ENCODE results near the gene SSC4D. TPM values are rescaled to one million over a fixed set of nuclear protein-coding genes. Genes with fewer than 3 reads are reported as not detected.

The SSC4D gene
- total and polyA plus RNA-seq, 2 of the 8 experiments (the other 6 are each of a cell fraction or from before 2014, with no cell fraction given), result 11.8 to 27.5 TPM

GRCh38 chr7:76403780-76404494, 5.6 kb downstream of the SSC4D start:
- no peak overlapping the region for H4K91ac ChIP-seq (replicated peaks; ENCODE audit: insufficient read length, low read length)
- no peaks in the 10 kb centered on the region for H3K9me3 ChIP-seq (ENCODE audit: insufficient read depth in 2 of 2, low read depth in 1 of 2, low read length in 1 of 2)
- no peak overlapping the region for H4K8ac ChIP-seq (ENCODE audit: extremely low read depth, insufficient read depth, low read length)
- DNase-seq (ENCODE audit: low read depth in 1 of 2, low spot score in 2 of 2) (no peak), FAIRE-seq (no peak)
- H3K4me1 ChIP-seq (replicated peaks in 1 of 4; ENCODE audit: control insufficient read depth in 3 of 4, insufficient read depth in 4 of 4, low read length in 3 of 4), result peaks cover 0 to 3% (median 1%) of the 10 kb centered on the region in 4 experiments; a peak in 5 of 7 replicates
- no peak overlapping the region for H3K18ac ChIP-seq (ENCODE audit: extremely low read depth, low read length)
- H3K4me3 ChIP-seq (ENCODE audit: extremely low read depth in 1 of 4, insufficient read depth in 2 of 4, low read depth in 3 of 4, low read length in 4 of 4), result no peak overlapping the region
- no peak overlapping the region for H4K5ac ChIP-seq (ENCODE audit: insufficient read length, low read depth, low read length)
- H3K27ac ChIP-seq (ENCODE audit: low read depth, low read length), result no peak overlapping the region
- no peak overlapping the region for H2BK12ac ChIP-seq (ENCODE audit: low read depth, low read length)
- no peak overlapping the region for H2AK5ac ChIP-seq (ENCODE audit: low read depth, low read length)
- H2BK15ac ChIP-seq (ENCODE audit: low read length), result no peak overlapping the region
- H2BK20ac ChIP-seq (ENCODE audit: low read length), result no peak overlapping the region
- H3K56ac ChIP-seq (replicated peaks; ENCODE audit: insufficient read length, low read depth, low read length), result no peak overlapping the region
- H3K79me1 ChIP-seq (ENCODE audit: low read depth, low read length), result no peaks in the 10 kb centered on the region; the same call in 1 of the 2 replicates
- H2AFZ ChIP-seq (ENCODE audit: low read length), result no peak overlapping the region
- H3K14ac ChIP-seq (ENCODE audit: insufficient read length), result no peak overlapping the region
- CTCF ChIA-PET (ENCODE audit: partially characterized antibody), result interaction anchor here (0.9 kb wide), 1 partner anchor 43 kb away, joined by 3 read pairs; no protein-coding TSS in a partner anchor
- no peak overlapping the region for H3K23ac ChIP-seq (ENCODE audit: insufficient read length)
- H2BK5ac ChIP-seq (ENCODE audit: low read depth, low read length), result no peak overlapping the region; the same call in 1 of the 2 replicates
- H3K4me2 ChIP-seq (ENCODE audit: insufficient read depth in 1 of 2, low read depth in 2 of 2, low read length in 2 of 2), result no peak overlapping the region
- no peaks in the 10 kb centered on the region for H3K23me2 ChIP-seq (ENCODE audit: low read depth, low read length)
- H3K79me2 ChIP-seq (ENCODE audit: control insufficient read depth in 1 of 2, insufficient read depth in 2 of 2, low read length in 2 of 2), result no peaks in the 10 kb centered on the region
- H3K27me3 ChIP-seq (replicated peaks in 1 of 4; ENCODE audit: control insufficient read depth in 3 of 4, extremely low read depth in 1 of 4, insufficient read depth in 3 of 4, low read length in 3 of 4), result no peaks in the 10 kb centered on the region
- H4K20me1 ChIP-seq (replicated peaks in 1 of 2; ENCODE audit: control insufficient read depth in 1 of 2, insufficient read depth in 2 of 2, low read length in 2 of 2), result no peaks in the 10 kb centered on the region
- no peaks in the 10 kb centered on the region for H3K36me3 ChIP-seq (ENCODE audit: control insufficient read depth in 2 of 4, insufficient read depth in 4 of 4, low read length in 3 of 4)
- H3K4ac ChIP-seq (replicated peaks; ENCODE audit: insufficient read length, low read depth, low read length), result no peak overlapping the region
- no peak overlapping the region for H2BK120ac ChIP-seq (replicated peaks; ENCODE audit: low read depth, low read length)
- POLR2A ChIA-PET (ENCODE audit: partially characterized antibody), result interaction anchor here (1.2 kb wide), 2 partner anchors 9 to 12 kb away, joined by 4 to 5 read pairs; no protein-coding TSS in a partner anchor
- WGBS, 2 experiments (ENCODE audit: extremely low coverage in 1 of 2, insufficient coverage in 1 of 2, insufficient read length in 1 of 2, insufficient replicate concordance in 2 of 2, low coverage in 1 of 2, low lambda C conversion rate in 2 of 2, missing lambda C conversion rate in 1 of 2), result 92% methylated on average over 10 of the region's 10 CpGs; no CpG with 5 or more reads in 1 of the 2 experiments
- no peak overlapping the region; a peak in 1 of 7 replicates for H3K9ac ChIP-seq (replicated peaks in 1 of 4; ENCODE audit: extremely low read depth in 1 of 4, low read depth in 3 of 4, low read length in 3 of 4)
- no peak for TF ChIP-seq POLR2A (IDR thresholded peaks at IDR 0.05; ENCODE audit: control extremely low read depth in 1 of 2, low read depth in 2 of 2, low read length in 2 of 2)
- TF ChIP-seq EZH2 (IDR thresholded peaks at IDR 0.05; ENCODE audit: low read depth, low read length, severe bottlenecking), result no peak
- no peak for TF ChIP-seq TBP (IDR thresholded peaks at IDR 0.05; ENCODE audit: low read depth, low read length)
- TF ChIP-seq BRCA1 (IDR thresholded peaks at IDR 0.05; ENCODE audit: low read depth, low read length), result no peak
- no peak for TF ChIP-seq EGR1 (IDR thresholded peaks at IDR 0.05; ENCODE audit: borderline replicate concordance, low read depth, low read length)
- TF ChIP-seq TEAD4 (IDR thresholded peaks at IDR 0.05; ENCODE audit: low read depth, low read length), result no peak
- no peak for TF ChIP-seq SP1 (IDR thresholded peaks at IDR 0.05; ENCODE audit: low read depth, low read length)
- no peak for TF ChIP-seq SRF (IDR thresholded peaks at IDR 0.05; ENCODE audit: low read depth, low read length)
- TF ChIP-seq RXRA (IDR thresholded peaks at IDR 0.05; ENCODE audit: insufficient read depth, low read depth, low read length), result no peak
- TF ChIP-seq SIN3A (conservative IDR thresholded peaks at IDR 0.05 in 1 of 2, IDR thresholded peaks at IDR 0.05 in 1 of 2; ENCODE audit: low read depth in 1 of 2, low read length in 2 of 2), result no peak
- TF ChIP-seq SUZ12 (IDR thresholded peaks at IDR 0.05; ENCODE audit: low read length), result no peak
- TF ChIP-seq GTF2F1 (IDR thresholded peaks at IDR 0.05; ENCODE audit: borderline replicate concordance, low read depth, low read length), result no peak
- no peak for TF ChIP-seq YY1 (IDR thresholded peaks at IDR 0.05; ENCODE audit: low read depth, low read length)
